Activated naive CD4-positive, alpha-beta T cell treated with Interleukin-2 at 50 U/mL for 16 hours (primary cell): ENCODE measurements around the gene GSG1.

Experiments used
- DNase-seq: peaks from one replicate; pipeline ENCODE4 v3.0.0-alpha.2; 2020

Gene GSG1

GRCh38 chr12:13117029-13117428 is 13.6 kb upstream of the GSG1 start:
- no peak for DNase-seq

- no peak for DNase-seq
Observed at GRCh38 chr12:13116259-13116658, 12.8 kb upstream of the GSG1 start.

- no peak for DNase-seq
Observed at GRCh38 chr12:13114251-13115052, 11.0 kb upstream of the GSG1 start.

- no peak for DNase-seq
Observed at GRCh38 chr12:13112968-13113367, 9.5 kb upstream of the GSG1 start.

- no peak for DNase-seq
Observed at GRCh38 chr12:13106666-13107065, 3.2 kb upstream of the GSG1 start.

GRCh38 chr12:13105781-13106180 is 2.3 kb upstream of the GSG1 start:
- DNase-seq: no peak

- no peak for DNase-seq
Observed at GRCh38 chr12:13104409-13104808, 942 bp upstream of the GSG1 start.

GRCh38 chr12:13102461-13103195 is 839 bp downstream of the GSG1 start:
- no peak for DNase-seq

- DNase-seq: peak; percentile 35
Observed at GRCh38 chr12:13101821-13102375, 1.6 kb downstream of the GSG1 start.

- peak; percentile 92 for DNase-seq
Observed at GRCh38 chr12:13100882-13101769, 2.3 kb downstream of the GSG1 start.

- DNase-seq: no peak
Observed at GRCh38 chr12:13100605-13100881, 2.9 kb downstream of the GSG1 start.

- DNase-seq: no peak
Observed at GRCh38 chr12:13099844-13100604, 3.4 kb downstream of the GSG1 start.

- DNase-seq: no peak
Observed at GRCh38 chr12:13099066-13099843, 4.2 kb downstream of the GSG1 start.

GRCh38 chr12:13097491-13098011 is 5.9 kb downstream of the GSG1 start:
- DNase-seq: no peak

- no peak for DNase-seq
Observed at GRCh38 chr12:13095266-13095995, 8.0 kb downstream of the GSG1 start.

GRCh38 chr12:13094367-13094766 is 9.1 kb downstream of the GSG1 start:
- no peak for DNase-seq

GRCh38 chr12:13093848-13094220 is 9.6 kb downstream of the GSG1 start:
- DNase-seq: no peak

GRCh38 chr12:13093191-13093847 is 10.1 kb downstream of the GSG1 start:
- DNase-seq: no peak

- no peak for DNase-seq
Observed at GRCh38 chr12:13091832-13092231, 11.6 kb downstream of the GSG1 start.

GRCh38 chr12:13090054-13090453 is 13.4 kb downstream of the GSG1 start:
- no peak for DNase-seq
